Measurements from ENCODE around the gene C6orf120. TPM values are rescaled to one million over a fixed set of nuclear protein-coding genes. Genes with fewer than 3 reads are reported as not detected.
A peak's percentile ranks its signal among the peaks of the same experiment; 100 is the strongest.
"Not testable (repeated sequence)": the region's sequence is repeated elsewhere in the genome, so short reads cannot be mapped to it uniquely, and the experiment has no call there.

The C6orf120 gene
- total and polyA plus RNA-seq, 2 donors (not counting 1 experiment from before 2014, with no cell fraction given): 41.0 to 46.2 TPM

GRCh38 chr6:169697115-169697514 lies 4.8 kb upstream of the C6orf120 start:
- not testable (repeated sequence) for H4K20me1 ChIP-seq (ENCODE audit: control insufficient read depth, extremely low read depth, insufficient read depth, low read length); H3K9me3 ChIP-seq (ENCODE audit: control insufficient read depth, insufficient read depth, low read depth, low read length); H2AFZ ChIP-seq (ENCODE audit: low read length); DNase-seq (ENCODE audit: low read depth in 2 of 2); H3K27me3 ChIP-seq (ENCODE audit: control insufficient read depth, insufficient read depth, low read length); H3K4me1 ChIP-seq (ENCODE audit: control insufficient read depth, extremely low read depth, insufficient read depth, low read length); H3K4me2 ChIP-seq (ENCODE audit: extremely low read depth, insufficient read depth, low read length); H3K9ac ChIP-seq (ENCODE audit: insufficient read depth, low read length); H3K36me3 ChIP-seq (ENCODE audit: control insufficient read depth, insufficient read depth, low read length); H3K27ac ChIP-seq (ENCODE audit: insufficient read depth, low read length); H3K4me3 ChIP-seq (replicated peaks in 1 of 4; ENCODE audit: control extremely low read depth in 1 of 4, insufficient read depth in 1 of 4, low read depth in 3 of 4, low read length in 4 of 4)
- peak; percentile 46 to 50 for TF ChIP-seq CTCF (conservative IDR thresholded peaks at IDR 0.05 in 1 of 2, IDR thresholded peaks at IDR 0.05 in 1 of 2; ENCODE audit: low read depth in 1 of 2, low read length in 2 of 2)
- peaks cover 12% of the 10 kb centered on the region for H3K79me2 ChIP-seq (ENCODE audit: control insufficient read depth, insufficient read depth, low read length)

GRCh38 chr6:169700296-169700695 lies 1.6 kb upstream of the C6orf120 start:
- Histone ChIP-seq H2AFZ (ENCODE audit: low read length) (no peak overlapping the region), H3K27ac (ENCODE audit: insufficient read depth, low read length) (no peak overlapping the region), H4K20me1 (ENCODE audit: control insufficient read depth, extremely low read depth, insufficient read depth, low read length) (no peaks in the 10 kb centered on the region), H3K9me3 (ENCODE audit: control insufficient read depth, insufficient read depth, low read depth, low read length) (no peaks in the 10 kb centered on the region), H3K4me2 (ENCODE audit: extremely low read depth, insufficient read depth, low read length) (peak overlapping the region; percentile 81), H3K27me3 (ENCODE audit: control insufficient read depth, insufficient read depth, low read length) (no peaks in the 10 kb centered on the region), H3K4me3 (replicated peaks in 1 of 4; ENCODE audit: control extremely low read depth in 1 of 4, insufficient read depth in 1 of 4, low read depth in 3 of 4, low read length in 4 of 4) (peak overlapping the region in 2 of 4 experiments; percentile 69 to 91), H3K9ac (ENCODE audit: insufficient read depth, low read length) (no peak overlapping the region), H3K79me2 (ENCODE audit: control insufficient read depth, insufficient read depth, low read length) (peaks cover 39% of the 10 kb centered on the region), H3K36me3 (ENCODE audit: control insufficient read depth, insufficient read depth, low read length) (no peaks in the 10 kb centered on the region), H3K4me1 (ENCODE audit: control insufficient read depth, extremely low read depth, insufficient read depth, low read length) (peaks cover 3% of the 10 kb centered on the region)
- DNase-seq (ENCODE audit: low read depth in 2 of 2): peak; percentile 15 to 68
- TF ChIP-seq EZH2 (IDR thresholded peaks at IDR 0.05; ENCODE audit: low read length, missing control alignments) (no peak), CTCF (conservative IDR thresholded peaks at IDR 0.05 in 1 of 2, IDR thresholded peaks at IDR 0.05 in 1 of 2; ENCODE audit: low read depth in 1 of 2, low read length in 2 of 2) (no peak)

- Histone ChIP-seq H3K9me3 (ENCODE audit: control insufficient read depth, insufficient read depth, low read depth, low read length) (no peaks in the 10 kb centered on the region), H3K4me1 (ENCODE audit: control insufficient read depth, extremely low read depth, insufficient read depth, low read length) (peaks cover 5% of the 10 kb centered on the region), H2AFZ (ENCODE audit: low read length) (peak overlapping the region; percentile 90), H3K27ac (ENCODE audit: insufficient read depth, low read length) (peak overlapping the region; percentile 94), H3K9ac (ENCODE audit: insufficient read depth, low read length) (peak overlapping the region; percentile 95), H3K36me3 (ENCODE audit: control insufficient read depth, insufficient read depth, low read length) (no peaks in the 10 kb centered on the region), H3K4me3 (replicated peaks in 1 of 4; ENCODE audit: control extremely low read depth in 1 of 4, insufficient read depth in 1 of 4, low read depth in 3 of 4, low read length in 4 of 4) (peak overlapping the region; percentile 69 to 98 (median 94)), H4K20me1 (ENCODE audit: control insufficient read depth, extremely low read depth, insufficient read depth, low read length) (no peaks in the 10 kb centered on the region), H3K79me2 (ENCODE audit: control insufficient read depth, insufficient read depth, low read length) (peaks cover 39% of the 10 kb centered on the region), H3K27me3 (ENCODE audit: control insufficient read depth, insufficient read depth, low read length) (no peaks in the 10 kb centered on the region), H3K4me2 (ENCODE audit: extremely low read depth, insufficient read depth, low read length) (peak overlapping the region; percentile 81)
- no peak for DNase-seq (ENCODE audit: low read depth in 2 of 2)
- no peak for TF ChIP-seq CTCF (conservative IDR thresholded peaks at IDR 0.05 in 1 of 2, IDR thresholded peaks at IDR 0.05 in 1 of 2; ENCODE audit: low read depth in 1 of 2, low read length in 2 of 2)
- no peak for TF ChIP-seq EZH2 (IDR thresholded peaks at IDR 0.05; ENCODE audit: low read length, missing control alignments)
Observed at GRCh38 chr6:169701311-169701953, 494 bp upstream of the C6orf120 start.
